Testis (tissue), 3 donors: ENCODE measurements around the gene NPPB. TPM values are rescaled to one million over a fixed set of nuclear protein-coding genes. Genes with fewer than 3 reads are reported as not detected.

Experiments used
- DNase-seq: peaks from one replicate; pipeline ENCODE4 v3.0.0-alpha.2; 2019
- H3K27ac ChIP-seq, 2 donors: fragments of 200-600 bp; sonication (generic); one replicate each; pipeline ENCODE4 v1.5.1; 2019
- H3K27me3 ChIP-seq: fragments of 200-600 bp; sonication (generic); one replicate; pipeline ENCODE4 v1.5.1; 2019
- H3K36me3 ChIP-seq: fragments of 200-600 bp; sonication (generic); one replicate; pipeline ENCODE4 v1.5.1; 2017; ENCODE audit warnings: low read depth; ENCODE audit errors: missing control alignments
- H3K4me1 ChIP-seq: fragments of 200-600 bp; sonication (generic); one replicate; pipeline ENCODE4 v1.5.1; 2019
- H3K4me3 ChIP-seq, 2 donors: fragments of 200-600 bp; sonication (generic); one replicate each; pipeline ENCODE4 v1.5.1; 2017 to 2019
- H3K9me3 ChIP-seq: fragments of 200-600 bp; sonication (generic); one replicate; pipeline ENCODE4 v1.5.1; 2017
- POLR2A ChIP-seq: fragments of 450-650 bp; IDR thresholded peaks from one replicate; pipeline ENCODE4 v1.6.1; 2017; ENCODE audit warnings: antibody characterized with exemption, mild to moderate bottlenecking, moderate library complexity
- WGBS, 2 donors: methylation state at CpG; one replicate each; pipeline ENCODE4 v1.1.5; 2018; 5-methylcytosine and 5-hydroxymethylcytosine counted together
- intact Hi-C: fragments of 100-400 bp; cut with DNase I; formaldehyde crosslinking; loops from one replicate; pipeline ENCODE4 v1.15.1; 2023; ENCODE audit warnings: low total_unique reads
- polyA plus RNA-seq: library from polyadenylated mRNA; stranded (reverse); fragments of 350-450 nt; fragmentation: Illumina TruSeq; extraction: RNeasy Lipid Tissue Mini Kit (QIAGEN cat#74804); gene quantifications from one replicate; pipeline ENCODE4 v1.2.3, GENCODE V29; 2014; ENCODE audit warnings: low read depth, low replicate concordance; ENCODE audit not compliant: insufficient read depth
- total RNA-seq, 2 donors: library from RNA; depleted of rRNA; stranded (reverse); fragments of >200 nt; gene quantifications; one replicate each; pipeline ENCODE4 v1.2.3, GENCODE V29; 2016
- TF ChIP-seq, protein P1 (sequence below), 3 experiments: fragments of 450-650 bp in 2 of 3; fragments of 200-600 bp in 1 of 3; sonication (generic) in 1 of 3; IDR thresholded peaks; one replicate each; pipeline ENCODE4 v1.5.1; 2016 to 2019; ENCODE audit warnings: antibody characterized with exemption in 3 of 3, mild to moderate bottlenecking in 2 of 3, moderate library complexity in 1 of 3

Gene NPPB
- total and polyA plus RNA-seq, 3 donors from 2014 or later: 0.50 TPM; not detected in 2

DNA sequence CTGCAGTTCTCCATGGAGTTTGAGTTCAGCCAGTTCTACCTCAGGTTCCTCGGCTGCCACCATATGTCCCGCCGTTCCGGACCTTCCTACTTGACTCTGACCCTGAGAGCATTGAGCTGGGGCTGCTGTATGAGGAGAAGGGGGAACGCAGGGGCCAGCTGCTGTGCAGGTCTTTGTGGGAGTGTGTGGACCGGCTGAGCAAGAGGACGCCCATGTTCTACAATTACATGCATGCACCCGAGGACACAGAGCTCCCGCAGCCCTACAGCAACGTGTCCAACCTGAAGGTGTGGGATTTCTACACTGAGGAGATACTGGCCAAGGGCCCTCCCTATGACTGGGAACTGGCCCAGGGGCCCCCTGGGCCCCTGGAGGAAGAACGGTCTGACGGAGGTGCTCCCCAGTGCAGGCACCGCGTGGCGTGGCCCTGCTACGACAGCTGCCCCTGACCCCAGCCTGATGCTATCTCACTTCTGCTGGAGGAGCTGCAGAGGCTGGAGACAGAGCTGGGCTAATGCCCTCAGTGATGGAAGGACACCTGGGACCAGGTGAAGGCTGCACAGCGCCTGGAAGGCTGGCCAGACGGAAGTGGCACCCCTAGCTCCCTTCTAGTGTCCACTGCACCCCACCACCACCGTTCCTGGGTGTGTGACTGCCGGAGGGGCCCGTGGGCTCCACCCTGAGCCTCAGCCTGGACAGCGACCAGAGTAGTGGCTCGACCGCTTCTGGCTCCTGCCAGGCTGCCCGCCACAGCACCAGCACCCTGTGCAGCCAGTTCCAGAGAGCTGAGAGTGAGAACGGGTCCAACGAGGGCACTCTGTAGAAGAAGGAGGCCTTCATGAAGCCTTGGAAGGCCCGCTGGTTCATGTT, 20.8 kb upstream of the NPPB start:
- TF ChIP-seq, protein P1, sequence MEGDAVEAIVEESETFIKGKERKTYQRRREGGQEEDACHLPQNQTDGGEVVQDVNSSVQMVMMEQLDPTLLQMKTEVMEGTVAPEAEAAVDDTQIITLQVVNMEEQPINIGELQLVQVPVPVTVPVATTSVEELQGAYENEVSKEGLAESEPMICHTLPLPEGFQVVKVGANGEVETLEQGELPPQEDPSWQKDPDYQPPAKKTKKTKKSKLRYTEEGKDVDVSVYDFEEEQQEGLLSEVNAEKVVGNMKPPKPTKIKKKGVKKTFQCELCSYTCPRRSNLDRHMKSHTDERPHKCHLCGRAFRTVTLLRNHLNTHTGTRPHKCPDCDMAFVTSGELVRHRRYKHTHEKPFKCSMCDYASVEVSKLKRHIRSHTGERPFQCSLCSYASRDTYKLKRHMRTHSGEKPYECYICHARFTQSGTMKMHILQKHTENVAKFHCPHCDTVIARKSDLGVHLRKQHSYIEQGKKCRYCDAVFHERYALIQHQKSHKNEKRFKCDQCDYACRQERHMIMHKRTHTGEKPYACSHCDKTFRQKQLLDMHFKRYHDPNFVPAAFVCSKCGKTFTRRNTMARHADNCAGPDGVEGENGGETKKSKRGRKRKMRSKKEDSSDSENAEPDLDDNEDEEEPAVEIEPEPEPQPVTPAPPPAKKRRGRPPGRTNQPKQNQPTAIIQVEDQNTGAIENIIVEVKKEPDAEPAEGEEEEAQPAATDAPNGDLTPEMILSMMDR (IDR thresholded peaks at IDR 0.05): no peak
- TF ChIP-seq POLR2A: no peak
- Histone ChIP-seq H3K9me3 (no peaks in the 10 kb centered on the region), H3K36me3 (no peaks in the 10 kb centered on the region), H3K27ac (no peak overlapping the region), H3K4me1 (peaks cover 4% of the 10 kb centered on the region), H3K27me3 (no peaks in the 10 kb centered on the region), H3K4me3 (no peak overlapping the region)
- DNase-seq: no peak
- 72 to 74% methylated on average over 9 to 28 of the region's 28 CpGs for WGBS, 2 donors
- intact Hi-C loops: no loop called here

DNA sequence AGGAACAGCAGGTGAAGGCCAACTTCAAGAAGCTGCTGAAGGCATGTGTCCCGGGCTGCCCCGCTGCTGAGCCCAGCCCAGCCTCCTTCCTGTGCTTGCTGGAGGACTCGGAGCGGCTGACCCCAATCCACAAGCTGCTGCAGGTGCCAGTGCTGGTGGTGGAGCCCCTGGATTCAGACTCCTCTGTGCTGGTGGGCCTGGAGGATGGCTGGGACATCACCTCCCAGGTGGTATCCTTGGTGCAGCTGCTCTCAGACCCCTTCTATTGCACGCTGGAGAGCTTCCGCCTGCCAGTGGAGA, 20.1 kb upstream of the NPPB start:
- TF ChIP-seq, protein P1 (IDR thresholded peaks at IDR 0.05): no peak
- no peak for TF ChIP-seq POLR2A
- WGBS, 2 donors: 82% methylated on average over 6 of the region's 6 CpGs; no CpG with 5 or more reads in 1 of the 2 donors
- Histone ChIP-seq H3K4me3 (no peak overlapping the region), H3K36me3 (no peaks in the 10 kb centered on the region), H3K27ac (no peak overlapping the region), H3K4me1 (peaks cover 4% of the 10 kb centered on the region), H3K9me3 (no peaks in the 10 kb centered on the region), H3K27me3 (no peaks in the 10 kb centered on the region)
- DNase-seq: no peak
- intact Hi-C loops: no loop called here

DNA sequence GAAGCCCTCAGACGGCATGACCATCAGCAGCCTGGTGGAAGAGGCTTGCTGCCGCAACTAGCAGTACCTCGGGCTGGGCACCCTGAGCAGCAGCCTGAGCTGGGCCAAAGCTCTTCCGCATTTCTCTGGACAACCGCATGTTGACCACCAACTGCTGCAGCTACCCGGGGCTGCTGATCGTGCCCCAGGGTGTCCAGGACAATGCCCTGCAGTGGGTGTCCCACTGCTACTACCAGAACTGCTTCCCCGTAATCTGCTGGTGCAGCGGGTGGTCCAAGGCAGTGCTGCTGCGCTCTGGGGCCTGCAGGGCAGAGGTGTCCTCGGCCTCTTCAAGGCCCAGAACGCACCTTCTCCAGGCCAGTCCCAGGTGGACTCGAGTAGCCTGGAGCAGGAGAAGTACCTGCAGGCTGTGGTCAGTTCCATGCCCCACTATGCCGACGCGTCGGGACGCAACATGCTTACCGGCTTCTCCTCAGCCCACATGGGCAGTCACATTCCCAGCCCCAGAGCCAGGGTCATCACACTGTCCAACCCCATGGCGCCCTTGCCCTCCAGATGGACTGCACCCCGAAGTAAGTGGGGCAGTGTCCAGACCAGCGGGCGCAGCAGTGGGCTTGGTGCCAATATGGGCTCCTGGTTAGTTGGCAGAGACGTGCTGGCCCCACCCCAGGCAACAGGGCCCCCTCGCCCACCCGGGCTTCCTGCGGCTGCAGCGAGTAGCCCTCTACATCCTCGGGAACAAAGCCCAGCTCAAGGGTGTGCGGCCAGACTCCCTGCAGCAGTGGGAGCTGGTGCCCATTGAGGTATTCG, 19.5 kb upstream of the NPPB start:
- H3K9me3 ChIP-seq: no peaks in the 10 kb centered on the region
- DNase-seq: no peak
- H3K27me3 ChIP-seq: no peaks in the 10 kb centered on the region
- WGBS, 2 donors: 94 to 100% methylated on average over 2 to 31 of the region's 31 CpGs
- H3K4me1 ChIP-seq: peaks cover 4% of the 10 kb centered on the region
- intact Hi-C loops: no loop called here
- no peak overlapping the region for H3K4me3 ChIP-seq
- no peaks in the 10 kb centered on the region for H3K36me3 ChIP-seq
- TF ChIP-seq, protein P1 (IDR thresholded peaks at IDR 0.05): no peak
- TF ChIP-seq POLR2A: no peak
- no peak overlapping the region for H3K27ac ChIP-seq

DNA sequence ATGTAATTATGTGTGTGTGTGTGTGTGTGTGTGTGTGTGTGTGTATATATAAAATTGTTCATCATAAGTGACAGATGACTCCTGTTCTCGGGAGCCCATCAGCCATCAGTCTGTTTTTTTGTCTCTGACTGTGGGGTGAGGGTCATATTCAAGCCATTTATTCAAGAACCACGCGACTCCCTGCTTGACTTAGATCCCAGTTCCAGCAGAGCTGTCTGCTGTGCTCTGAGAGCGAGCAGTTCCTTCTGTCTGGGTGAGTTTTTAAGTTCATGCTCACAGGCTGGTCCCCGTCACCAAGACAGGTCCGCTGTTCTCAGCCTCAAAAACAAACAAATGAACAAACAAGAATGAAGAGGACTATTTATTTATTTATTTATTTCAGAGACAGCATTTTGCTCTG, 18.3 kb upstream of the NPPB start:
- intact Hi-C loops: no loop called here
- no peaks in the 10 kb centered on the region for H3K9me3 ChIP-seq
- DNase-seq: no peak
- no peak for TF ChIP-seq POLR2A
- TF ChIP-seq, protein P1 (IDR thresholded peaks at IDR 0.05): no peak
- no peaks in the 10 kb centered on the region for H3K36me3 ChIP-seq
- H3K27me3 ChIP-seq: no peaks in the 10 kb centered on the region
- no peak overlapping the region for H3K27ac ChIP-seq
- no peak overlapping the region for H3K4me3 ChIP-seq
- 67 to 79% methylated on average over 6 of the region's 6 CpGs for WGBS, 2 donors
- H3K4me1 ChIP-seq: no peaks in the 10 kb centered on the region
